ENCODE measurements around the gene ZBTB44.
"Not testable (repeated sequence)": the region's sequence is repeated elsewhere in the genome, so short reads cannot be mapped to it uniquely, and the experiment has no call there.

Gene ZBTB44

GRCh38 chr11:130295657-130296056, 19.1 kb downstream of the ZBTB44 start:
- no peak overlapping the region for H3K4me3 ChIP-seq (ENCODE audit: low read depth, low read length)
- no peaks in the 10 kb centered on the region for H3K27me3 ChIP-seq
- H3K9me3 ChIP-seq, result no peaks in the 10 kb centered on the region
- no peak for DNase-seq
- TF ChIP-seq CTCF (IDR thresholded peaks at IDR 0.05; ENCODE audit: low read depth, low read length), result no peak
- no peaks in the 10 kb centered on the region for H3K36me3 ChIP-seq
- no peaks in the 10 kb centered on the region for H3K4me1 ChIP-seq

- DNase-seq, result no peak
- Histone ChIP-seq H3K4me1 (no peaks in the 10 kb centered on the region), H3K4me3 (ENCODE audit: low read depth, low read length) (no peak overlapping the region), H3K9me3 (no peaks in the 10 kb centered on the region), H3K27me3 (no peaks in the 10 kb centered on the region), H3K36me3 (no peaks in the 10 kb centered on the region; the same call in 1 of the 2 replicates)
- no peak for TF ChIP-seq CTCF (IDR thresholded peaks at IDR 0.05; ENCODE audit: low read depth, low read length)
Observed at GRCh38 chr11:130282111-130282510, 32.6 kb downstream of the ZBTB44 start.

- H3K36me3 ChIP-seq; H3K4me3 ChIP-seq (ENCODE audit: low read depth, low read length); DNase-seq; H3K27me3 ChIP-seq; H3K4me1 ChIP-seq; H3K9me3 ChIP-seq: not testable (repeated sequence)
Observed at GRCh38 chr11:130281341-130281740, 33.4 kb downstream of the ZBTB44 start.

GRCh38 chr11:130279989-130280388, 34.7 kb downstream of the ZBTB44 start:
- no peak overlapping the region for H3K4me3 ChIP-seq (ENCODE audit: low read depth, low read length)
- H3K4me1 ChIP-seq, result no peaks in the 10 kb centered on the region
- H3K36me3 ChIP-seq, result no peaks in the 10 kb centered on the region
- TF ChIP-seq CTCF (IDR thresholded peaks at IDR 0.05; ENCODE audit: low read depth, low read length), result no peak
- H3K27me3 ChIP-seq, result no peaks in the 10 kb centered on the region
- DNase-seq, result no peak
- H3K9me3 ChIP-seq, result no peaks in the 10 kb centered on the region

GRCh38 chr11:130278745-130279144, 36.0 kb downstream of the ZBTB44 start:
- H3K9me3 ChIP-seq, result no peaks in the 10 kb centered on the region
- H3K27me3 ChIP-seq, result no peaks in the 10 kb centered on the region
- no peak for DNase-seq
- no peak for TF ChIP-seq CTCF (IDR thresholded peaks at IDR 0.05; ENCODE audit: low read depth, low read length)
- H3K4me1 ChIP-seq, result no peaks in the 10 kb centered on the region
- H3K4me3 ChIP-seq (ENCODE audit: low read depth, low read length), result no peak overlapping the region
- H3K36me3 ChIP-seq, result no peaks in the 10 kb centered on the region

- no peaks in the 10 kb centered on the region for H3K27me3 ChIP-seq
- no peak overlapping the region for H3K4me3 ChIP-seq (ENCODE audit: low read depth, low read length)
- no peak for TF ChIP-seq CTCF (IDR thresholded peaks at IDR 0.05; ENCODE audit: low read depth, low read length)
- no peaks in the 10 kb centered on the region for H3K4me1 ChIP-seq
- no peaks in the 10 kb centered on the region for H3K36me3 ChIP-seq
- H3K9me3 ChIP-seq, result no peaks in the 10 kb centered on the region
- no peak for DNase-seq
Observed at GRCh38 chr11:130278151-130278550, 36.6 kb downstream of the ZBTB44 start.

GRCh38 chr11:130272336-130272735, 42.4 kb downstream of the ZBTB44 start:
- no peaks in the 10 kb centered on the region for H3K27me3 ChIP-seq
- TF ChIP-seq CTCF (IDR thresholded peaks at IDR 0.05; ENCODE audit: low read depth, low read length), result no peak
- no peaks in the 10 kb centered on the region for H3K4me1 ChIP-seq
- H3K9me3 ChIP-seq, result no peaks in the 10 kb centered on the region
- no peaks in the 10 kb centered on the region for H3K36me3 ChIP-seq
- H3K4me3 ChIP-seq (ENCODE audit: low read depth, low read length), result no peak overlapping the region
- DNase-seq, result no peak

Data from BE2C (cell line).